WTC11 (cell line): ENCODE measurements around the gene CMC1. TPM values are rescaled to one million over a fixed set of nuclear protein-coding genes. Genes with fewer than 3 reads are reported as not detected.

Experiments used
- ATAC-seq: fragments of 200-7000 bp; cut with Tn5 transposase; 2 replicates; pipeline ENCODE4 v1.10.0; 2021; ENCODE audit warnings: mild to moderate bottlenecking, moderate library complexity
- CTCF ChIA-PET: fragments of 300-600 bp; sonication (Branson Sonifier 250); formaldehyde crosslinking; loops from one replicate; lab custom pipeline; 2021; ENCODE audit warnings: antibody characterized with exemption; lab: Charles Lee
- POLR2A ChIA-PET: fragments of 350-600 bp; sonication (Branson Sonifier 250); formaldehyde crosslinking; loops from one replicate; lab custom pipeline; 2021; ENCODE audit warnings: antibody characterized with exemption; lab: Charles Lee
- DNase-seq: peaks from one replicate; pipeline ENCODE4 v3.0.0; 2021; ENCODE audit warnings: low spot score
- H3K27ac Mint-ChIP-seq: 2 replicates; pipeline ENCODE4 v1.8.0; 2021; ENCODE audit warnings: mixed read lengths
- H3K27me3 Mint-ChIP-seq: 2 replicates; pipeline ENCODE4 v1.8.0; 2021; ENCODE audit warnings: low read depth, mild to moderate bottlenecking, moderate library complexity, mixed read lengths
- H3K36me3 Mint-ChIP-seq: 2 replicates; pipeline ENCODE4 v1.8.0; 2021; ENCODE audit warnings: mixed read lengths
- H3K4me1 Mint-ChIP-seq: 2 replicates; pipeline ENCODE4 v1.8.0; 2022; ENCODE audit warnings: mixed read lengths
- H3K4me3 Mint-ChIP-seq: 2 replicates; pipeline ENCODE4 v1.8.0; 2021; ENCODE audit warnings: mild to moderate bottlenecking, moderate library complexity, mixed read lengths
- H3K9me3 Mint-ChIP-seq: 2 replicates; pipeline ENCODE4 v1.8.0; 2021; ENCODE audit warnings: mixed read lengths
- CBFB ChIP-seq: sonication (generic); formaldehyde crosslinking; IDR thresholded peaks from 2 replicates; pipeline ENCODE4 v1.8.1; 2022; ENCODE audit warnings: mild to moderate bottlenecking, low read depth, missing genetic modification reagents
- CTCF ChIP-seq: fragments of 200-600 bp; IDR thresholded peaks from 2 replicates; pipeline ENCODE4 v1.8.0; 2022; ENCODE audit warnings: antibody characterized with exemption
- ELF4 ChIP-seq: sonication (generic); formaldehyde crosslinking; IDR thresholded peaks from 2 replicates; pipeline ENCODE4 v1.8.1; 2022; ENCODE audit warnings: low read depth, mild to moderate bottlenecking, moderate library complexity, missing genetic modification reagents
- FOXP4 ChIP-seq: sonication (generic); formaldehyde crosslinking; IDR thresholded peaks from 2 replicates; pipeline ENCODE4 v1.8.0; 2022; ENCODE audit warnings: mild to moderate bottlenecking, missing genetic modification reagents
- JUN ChIP-seq: sonication (generic); formaldehyde crosslinking; IDR thresholded peaks from 2 replicates; pipeline ENCODE4 v1.8.0; 2023; ENCODE audit warnings: mild to moderate bottlenecking, missing genetic modification reagents
- NR2C2 ChIP-seq: sonication (generic); formaldehyde crosslinking; IDR thresholded peaks from 2 replicates; pipeline ENCODE4 v1.8.0; 2022; ENCODE audit warnings: mild to moderate bottlenecking, missing genetic modification reagents
- ZNF219 ChIP-seq: sonication (generic); formaldehyde crosslinking; IDR thresholded peaks from 2 replicates; pipeline ENCODE4 v1.8.0; 2023; ENCODE audit warnings: missing genetic modification reagents, mild to moderate bottlenecking, borderline replicate concordance
- ZNF232 ChIP-seq: sonication (generic); formaldehyde crosslinking; IDR thresholded peaks from 2 replicates; pipeline ENCODE4 v1.8.0; 2022; ENCODE audit warnings: mild to moderate bottlenecking, missing genetic modification reagents
- ZNF263 ChIP-seq: sonication (generic); formaldehyde crosslinking; IDR thresholded peaks from 2 replicates; pipeline ENCODE4 v1.8.1; 2022; ENCODE audit warnings: low read depth, mild to moderate bottlenecking, moderate library complexity, missing genetic modification reagents
- ZNF416 ChIP-seq: fragments of 250-450 bp; sonication (Bioruptor Pico); IDR thresholded peaks from 2 replicates; pipeline ENCODE4 v1.9.0; 2021; ENCODE audit warnings: mild to moderate bottlenecking, inconsistent platforms
- ZNF425 ChIP-seq: fragments of 250-450 bp; sonication (Bioruptor Pico); conservative IDR thresholded peaks from 2 replicates; pipeline ENCODE4 v1.9.0; 2021; ENCODE audit warnings: mild to moderate bottlenecking
- total RNA-seq: library from RNA; stranded (reverse); gene quantifications from 3 replicates; pipeline ENCODE4 v1.2.3, GENCODE V29; 2021
- TF ChIP-seq, protein P1 (sequence below): sonication (generic); formaldehyde crosslinking; IDR thresholded peaks from 2 replicates; pipeline ENCODE4 v1.8.0; 2023; ENCODE audit warnings: missing genetic modification reagents, mild to moderate bottlenecking, borderline replicate concordance
- TF ChIP-seq, protein P2 (sequence below): sonication (generic); formaldehyde crosslinking; IDR thresholded peaks from 2 replicates; pipeline ENCODE4 v1.8.1; 2023; ENCODE audit warnings: mild to moderate bottlenecking, missing genetic modification reagents
- TF ChIP-seq, protein P3 (sequence below): fragments of 250-450 bp; sonication (Bioruptor Pico); IDR thresholded peaks from 2 replicates; pipeline ENCODE4 v1.8.0; 2021; ENCODE audit warnings: mild to moderate bottlenecking
- TF ChIP-seq, protein P4 (sequence below): fragments of 250-450 bp; sonication (Bioruptor Pico); IDR thresholded peaks from 2 replicates; pipeline ENCODE4 v1.9.0; 2021; ENCODE audit warnings: mild to moderate bottlenecking
- TF ChIP-seq, protein P5 (sequence below): sonication (generic); formaldehyde crosslinking; IDR thresholded peaks from 2 replicates; pipeline ENCODE4 v1.8.0; 2022; ENCODE audit warnings: mild to moderate bottlenecking, missing genetic modification reagents

CMC1 gene
- total RNA-seq, 1 experiment from 2014 or later: 25.3 TPM

- H3K27ac Mint-ChIP-seq: no peak overlapping the region
- POLR2A ChIA-PET: no interaction called here
- TF ChIP-seq ELF4 (CRISPR knock-in tag): no peak
- TF ChIP-seq ZNF232 (CRISPR knock-in tag): no peak
- TF ChIP-seq NR2C2 (CRISPR knock-in tag): no peak
- TF ChIP-seq ZNF425 (CRISPR knock-in tag): no peak
- TF ChIP-seq, protein P1, sequence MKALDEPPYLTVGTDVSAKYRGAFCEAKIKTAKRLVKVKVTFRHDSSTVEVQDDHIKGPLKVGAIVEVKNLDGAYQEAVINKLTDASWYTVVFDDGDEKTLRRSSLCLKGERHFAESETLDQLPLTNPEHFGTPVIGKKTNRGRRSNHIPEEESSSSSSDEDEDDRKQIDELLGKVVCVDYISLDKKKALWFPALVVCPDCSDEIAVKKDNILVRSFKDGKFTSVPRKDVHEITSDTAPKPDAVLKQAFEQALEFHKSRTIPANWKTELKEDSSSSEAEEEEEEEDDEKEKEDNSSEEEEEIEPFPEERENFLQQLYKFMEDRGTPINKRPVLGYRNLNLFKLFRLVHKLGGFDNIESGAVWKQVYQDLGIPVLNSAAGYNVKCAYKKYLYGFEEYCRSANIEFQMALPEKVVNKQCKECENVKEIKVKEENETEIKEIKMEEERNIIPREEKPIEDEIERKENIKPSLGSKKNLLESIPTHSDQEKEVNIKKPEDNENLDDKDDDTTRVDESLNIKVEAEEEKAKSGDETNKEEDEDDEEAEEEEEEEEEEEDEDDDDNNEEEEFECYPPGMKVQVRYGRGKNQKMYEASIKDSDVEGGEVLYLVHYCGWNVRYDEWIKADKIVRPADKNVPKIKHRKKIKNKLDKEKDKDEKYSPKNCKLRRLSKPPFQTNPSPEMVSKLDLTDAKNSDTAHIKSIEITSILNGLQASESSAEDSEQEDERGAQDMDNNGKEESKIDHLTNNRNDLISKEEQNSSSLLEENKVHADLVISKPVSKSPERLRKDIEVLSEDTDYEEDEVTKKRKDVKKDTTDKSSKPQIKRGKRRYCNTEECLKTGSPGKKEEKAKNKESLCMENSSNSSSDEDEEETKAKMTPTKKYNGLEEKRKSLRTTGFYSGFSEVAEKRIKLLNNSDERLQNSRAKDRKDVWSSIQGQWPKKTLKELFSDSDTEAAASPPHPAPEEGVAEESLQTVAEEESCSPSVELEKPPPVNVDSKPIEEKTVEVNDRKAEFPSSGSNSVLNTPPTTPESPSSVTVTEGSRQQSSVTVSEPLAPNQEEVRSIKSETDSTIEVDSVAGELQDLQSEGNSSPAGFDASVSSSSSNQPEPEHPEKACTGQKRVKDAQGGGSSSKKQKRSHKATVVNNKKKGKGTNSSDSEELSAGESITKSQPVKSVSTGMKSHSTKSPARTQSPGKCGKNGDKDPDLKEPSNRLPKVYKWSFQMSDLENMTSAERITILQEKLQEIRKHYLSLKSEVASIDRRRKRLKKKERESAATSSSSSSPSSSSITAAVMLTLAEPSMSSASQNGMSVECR (CRISPR knock-in tag): no peak
- TF ChIP-seq ZNF219 (CRISPR knock-in tag): no peak
- TF ChIP-seq, protein P2, sequence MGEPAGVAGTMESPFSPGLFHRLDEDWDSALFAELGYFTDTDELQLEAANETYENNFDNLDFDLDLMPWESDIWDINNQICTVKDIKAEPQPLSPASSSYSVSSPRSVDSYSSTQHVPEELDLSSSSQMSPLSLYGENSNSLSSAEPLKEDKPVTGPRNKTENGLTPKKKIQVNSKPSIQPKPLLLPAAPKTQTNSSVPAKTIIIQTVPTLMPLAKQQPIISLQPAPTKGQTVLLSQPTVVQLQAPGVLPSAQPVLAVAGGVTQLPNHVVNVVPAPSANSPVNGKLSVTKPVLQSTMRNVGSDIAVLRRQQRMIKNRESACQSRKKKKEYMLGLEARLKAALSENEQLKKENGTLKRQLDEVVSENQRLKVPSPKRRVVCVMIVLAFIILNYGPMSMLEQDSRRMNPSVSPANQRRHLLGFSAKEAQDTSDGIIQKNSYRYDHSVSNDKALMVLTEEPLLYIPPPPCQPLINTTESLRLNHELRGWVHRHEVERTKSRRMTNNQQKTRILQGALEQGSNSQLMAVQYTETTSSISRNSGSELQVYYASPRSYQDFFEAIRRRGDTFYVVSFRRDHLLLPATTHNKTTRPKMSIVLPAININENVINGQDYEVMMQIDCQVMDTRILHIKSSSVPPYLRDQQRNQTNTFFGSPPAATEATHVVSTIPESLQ (CRISPR knock-in tag): no peak
- TF ChIP-seq, protein P3, sequence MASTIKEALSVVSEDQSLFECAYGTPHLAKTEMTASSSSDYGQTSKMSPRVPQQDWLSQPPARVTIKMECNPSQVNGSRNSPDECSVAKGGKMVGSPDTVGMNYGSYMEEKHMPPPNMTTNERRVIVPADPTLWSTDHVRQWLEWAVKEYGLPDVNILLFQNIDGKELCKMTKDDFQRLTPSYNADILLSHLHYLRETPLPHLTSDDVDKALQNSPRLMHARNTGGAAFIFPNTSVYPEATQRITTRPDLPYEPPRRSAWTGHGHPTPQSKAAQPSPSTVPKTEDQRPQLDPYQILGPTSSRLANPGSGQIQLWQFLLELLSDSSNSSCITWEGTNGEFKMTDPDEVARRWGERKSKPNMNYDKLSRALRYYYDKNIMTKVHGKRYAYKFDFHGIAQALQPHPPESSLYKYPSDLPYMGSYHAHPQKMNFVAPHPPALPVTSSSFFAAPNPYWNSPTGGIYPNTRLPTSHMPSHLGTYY (CRISPR knock-in tag): no peak
- TF ChIP-seq FOXP4 (CRISPR knock-in tag): no peak
- no peak for TF ChIP-seq JUN (CRISPR knock-in tag)
- TF ChIP-seq, protein P4, sequence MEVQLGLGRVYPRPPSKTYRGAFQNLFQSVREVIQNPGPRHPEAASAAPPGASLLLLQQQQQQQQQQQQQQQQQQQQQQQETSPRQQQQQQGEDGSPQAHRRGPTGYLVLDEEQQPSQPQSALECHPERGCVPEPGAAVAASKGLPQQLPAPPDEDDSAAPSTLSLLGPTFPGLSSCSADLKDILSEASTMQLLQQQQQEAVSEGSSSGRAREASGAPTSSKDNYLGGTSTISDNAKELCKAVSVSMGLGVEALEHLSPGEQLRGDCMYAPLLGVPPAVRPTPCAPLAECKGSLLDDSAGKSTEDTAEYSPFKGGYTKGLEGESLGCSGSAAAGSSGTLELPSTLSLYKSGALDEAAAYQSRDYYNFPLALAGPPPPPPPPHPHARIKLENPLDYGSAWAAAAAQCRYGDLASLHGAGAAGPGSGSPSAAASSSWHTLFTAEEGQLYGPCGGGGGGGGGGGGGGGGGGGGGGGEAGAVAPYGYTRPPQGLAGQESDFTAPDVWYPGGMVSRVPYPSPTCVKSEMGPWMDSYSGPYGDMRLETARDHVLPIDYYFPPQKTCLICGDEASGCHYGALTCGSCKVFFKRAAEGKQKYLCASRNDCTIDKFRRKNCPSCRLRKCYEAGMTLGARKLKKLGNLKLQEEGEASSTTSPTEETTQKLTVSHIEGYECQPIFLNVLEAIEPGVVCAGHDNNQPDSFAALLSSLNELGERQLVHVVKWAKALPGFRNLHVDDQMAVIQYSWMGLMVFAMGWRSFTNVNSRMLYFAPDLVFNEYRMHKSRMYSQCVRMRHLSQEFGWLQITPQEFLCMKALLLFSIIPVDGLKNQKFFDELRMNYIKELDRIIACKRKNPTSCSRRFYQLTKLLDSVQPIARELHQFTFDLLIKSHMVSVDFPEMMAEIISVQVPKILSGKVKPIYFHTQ (CRISPR knock-in tag): no peak
- TF ChIP-seq ZNF416 (CRISPR knock-in tag): no peak
- TF ChIP-seq, protein P5, sequence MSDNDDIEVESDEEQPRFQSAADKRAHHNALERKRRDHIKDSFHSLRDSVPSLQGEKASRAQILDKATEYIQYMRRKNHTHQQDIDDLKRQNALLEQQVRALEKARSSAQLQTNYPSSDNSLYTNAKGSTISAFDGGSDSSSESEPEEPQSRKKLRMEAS (CRISPR knock-in tag): no peak
- no peak for TF ChIP-seq ZNF263
- TF ChIP-seq CTCF: no peak
- no peak for TF ChIP-seq CBFB (CRISPR knock-in tag)
- TF ChIP-seq, all 79 proteins: peak for 0
- CTCF ChIA-PET: interaction anchor here (0.7 kb wide), 1 partner anchor 11 kb away, joined by 3 read pairs; no protein-coding TSS in a partner anchor
- Mint-ChIP-seq H3K4me3 (no peak overlapping the region), H3K36me3 (no peaks in the 10 kb centered on the region; the same call in 1 of the 2 replicates), H3K9me3 (no peaks in the 10 kb centered on the region), H3K27me3 (no peaks in the 10 kb centered on the region), H3K4me1 (peaks cover 6% of the 10 kb centered on the region)
- DNase-seq (no peak), ATAC-seq (no peak)
These were observed 74.3 kb downstream of the CMC1 start for GRCh38 chr3:28315711-28316110.
